HEK293 (cell line): Measurements from ENCODE around the gene FCN3.

Source experiments
- CTCF ChIA-PET: fragments of 350-600 bp; formaldehyde crosslinking; extraction: SDS; loops from one replicate; lab custom pipeline; 2021; ENCODE audit warnings: antibody characterized with exemption; lab: Yijun Ruan, JAX
- POLR2A ChIA-PET: fragments of 300-600 bp; formaldehyde crosslinking; extraction: SDS; loops from one replicate; lab custom pipeline; 2020; ENCODE audit warnings: antibody characterized with exemption, inconsistent platforms; lab: Yijun Ruan, JAX
- H3K27ac ChIP-seq: fragments of 200-500 bp; sonication (Bioruptor generic); 2 replicates; pipeline ENCODE4 v1.5.1; 2014; ENCODE audit warnings: low read depth, low read length, control low read depth, inconsistent platforms; ENCODE audit errors: extremely low read depth
- H3K36me3 ChIP-seq, 2 experiments: fragments of 200-500 bp in 1 of 2; sonication (Bioruptor generic) in 1 of 2; 1 replicate in 1 of 2; 2 replicates in 1 of 2; pipeline ENCODE4 v1.5.1; 2014 to 2017; ENCODE audit warnings: inconsistent platforms in 2 of 2, low read length in 2 of 2; ENCODE audit not compliant: control insufficient read depth in 2 of 2, insufficient read depth in 1 of 2
- H3K4me1 ChIP-seq: fragments of 200-500 bp; sonication (Bioruptor generic); 2 replicates; pipeline ENCODE4 v1.5.1; 2014; ENCODE audit warnings: mild to moderate bottlenecking, low read length, inconsistent platforms; ENCODE audit not compliant: control insufficient read depth, insufficient read depth
- H3K4me3 ChIP-seq: 2 replicates; pipeline ENCODE4 v1.5.1; 2011; ENCODE audit warnings: low read depth, mild to moderate bottlenecking, control low read depth, low read length, moderate library complexity
- H3K9me3 ChIP-seq: fragments of 200-500 bp; sonication (Bioruptor generic); 2 replicates; pipeline ENCODE4 v1.5.1; 2014; ENCODE audit warnings: low read depth, low read length, inconsistent platforms; ENCODE audit not compliant: control insufficient read depth, insufficient read depth
- FEZF1 ChIP-seq: fragments of 450-650 bp; formaldehyde crosslinking; IDR thresholded peaks from 2 replicates; pipeline ENCODE4 v1.5.1; 2016; ENCODE audit warnings: missing biosample characterization, missing genetic modification characterization
- KLF1 ChIP-seq: fragments of 450-650 bp; formaldehyde crosslinking; IDR thresholded peaks from 2 replicates; pipeline ENCODE4 v1.5.1; 2016; ENCODE audit warnings: missing biosample characterization, missing genetic modification characterization
- MEIS1 ChIP-seq: sonication (generic); formaldehyde crosslinking; IDR thresholded peaks from 2 replicates; pipeline ENCODE4 v1.8.1; 2022; ENCODE audit warnings: missing genetic modification reagents, mild to moderate bottlenecking, borderline replicate concordance
- MYNN ChIP-seq: fragments of 450-650 bp; formaldehyde crosslinking; IDR thresholded peaks from 2 replicates; pipeline ENCODE4 v1.5.1; 2016; ENCODE audit warnings: missing biosample characterization, missing genetic modification characterization, borderline replicate concordance
- REPIN1 ChIP-seq: fragments of 450-650 bp; formaldehyde crosslinking; IDR thresholded peaks from 2 replicates; pipeline ENCODE4 v1.5.1; 2017; ENCODE audit warnings: missing biosample characterization, missing genetic modification characterization, low read depth
- SCRT1 ChIP-seq: fragments of 450-650 bp; formaldehyde crosslinking; IDR thresholded peaks from 2 replicates; pipeline ENCODE4 v1.5.1; 2016; ENCODE audit warnings: missing biosample characterization, missing genetic modification characterization, borderline replicate concordance
- SCRT2 ChIP-seq: fragments of 450-650 bp; formaldehyde crosslinking; IDR thresholded peaks from 2 replicates; pipeline ENCODE4 v1.5.1; 2016; ENCODE audit warnings: missing biosample characterization, missing genetic modification characterization
- ZNF114 ChIP-seq: fragments of 450-650 bp; formaldehyde crosslinking; IDR thresholded peaks from 2 replicates; pipeline ENCODE4 v1.5.0; 2017; ENCODE audit warnings: missing biosample characterization, missing genetic modification characterization
- ZNF157 ChIP-seq: fragments of 450-650 bp; formaldehyde crosslinking; IDR thresholded peaks from 2 replicates; pipeline ENCODE4 v1.5.1; 2016; ENCODE audit warnings: missing biosample characterization, missing genetic modification characterization
- ZNF202 ChIP-seq: fragments of 450-650 bp; formaldehyde crosslinking; IDR thresholded peaks from 2 replicates; pipeline ENCODE4 v1.5.1; 2016; ENCODE audit warnings: missing biosample characterization, missing genetic modification characterization, borderline replicate concordance
- ZNF214 ChIP-seq: fragments of 450-650 bp; formaldehyde crosslinking; IDR thresholded peaks from 2 replicates; pipeline ENCODE4 v1.5.1; 2017; ENCODE audit warnings: missing biosample characterization, mild to moderate bottlenecking, missing genetic modification characterization, borderline replicate concordance
- ZNF248 ChIP-seq: fragments of 450-650 bp; formaldehyde crosslinking; IDR thresholded peaks from 2 replicates; pipeline ENCODE4 v1.5.1; 2017; ENCODE audit warnings: missing biosample characterization, missing genetic modification characterization
- ZNF433 ChIP-seq: fragments of 450-650 bp; formaldehyde crosslinking; IDR thresholded peaks from 2 replicates; pipeline ENCODE4 v1.5.1; 2016; ENCODE audit warnings: missing biosample characterization, missing genetic modification characterization, low read depth
- ZNF514 ChIP-seq: fragments of 450-650 bp; formaldehyde crosslinking; IDR thresholded peaks from 2 replicates; pipeline ENCODE4 v1.5.1; 2016; ENCODE audit warnings: missing biosample characterization, missing genetic modification characterization
- ZNF560 ChIP-seq: fragments of 450-650 bp; formaldehyde crosslinking; IDR thresholded peaks from 2 replicates; pipeline ENCODE4 v1.5.1; 2017; ENCODE audit warnings: missing biosample characterization, missing genetic modification characterization, borderline replicate concordance
- ZNF664 ChIP-seq: fragments of 450-650 bp; formaldehyde crosslinking; IDR thresholded peaks from 2 replicates; pipeline ENCODE4 v1.5.1; 2016; ENCODE audit warnings: missing biosample characterization, missing genetic modification characterization
- TF ChIP-seq, protein P1 (sequence below): fragments of 450-650 bp; formaldehyde crosslinking; IDR thresholded peaks from 2 replicates; pipeline ENCODE4 v1.5.1; 2016; ENCODE audit warnings: missing biosample characterization, missing genetic modification characterization
- TF ChIP-seq, protein P2 (sequence below): fragments of 450-650 bp; formaldehyde crosslinking; IDR thresholded peaks from 2 replicates; pipeline ENCODE4 v1.5.1; 2016; ENCODE audit warnings: missing biosample characterization, missing genetic modification characterization, low read depth
- TF ChIP-seq, protein P3 (sequence below): fragments of 450-650 bp; formaldehyde crosslinking; IDR thresholded peaks from 2 replicates; pipeline ENCODE4 v1.5.1; 2017; ENCODE audit warnings: missing biosample characterization, missing genetic modification characterization
- TF ChIP-seq, protein P4 (sequence below): fragments of 450-650 bp; formaldehyde crosslinking; IDR thresholded peaks from 2 replicates; pipeline ENCODE4 v1.5.1; 2017; ENCODE audit warnings: missing biosample characterization, missing genetic modification characterization

The FCN3 gene

DNA sequence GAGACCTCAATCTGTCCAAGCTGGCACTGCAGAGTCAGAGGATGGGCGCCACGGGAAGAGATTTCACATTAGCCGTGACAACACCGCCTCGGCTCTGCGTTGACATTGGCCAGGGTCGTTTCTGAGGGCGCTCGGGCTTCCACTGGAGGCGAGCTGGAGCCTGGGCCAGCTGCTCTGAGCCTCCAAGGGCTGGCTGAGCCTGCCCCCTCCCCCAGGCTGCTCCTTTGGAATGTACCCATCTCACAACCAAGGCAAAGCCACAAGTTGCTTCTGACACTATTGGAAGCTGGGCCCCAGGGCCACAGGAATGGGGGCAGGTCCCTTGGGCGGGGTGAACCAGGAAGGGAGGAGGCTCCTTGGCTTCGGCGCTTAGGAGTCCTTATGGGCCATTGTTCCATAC, 30.4 kb upstream of the FCN3 start:
- H3K9me3 ChIP-seq, result no peaks in the 10 kb centered on the region
- ChIA-PET POLR2A (no interaction called here), CTCF (interaction anchor here (0.6 to 1.9 kb wide), 4 partner anchors 10 to 196 kb away, joined by 3 to 5 read pairs (median 3); no protein-coding TSS in a partner anchor)
- no peak for TF ChIP-seq ZNF560
- no peak for TF ChIP-seq ZNF433 (tag by site-specific recombination)
- TF ChIP-seq ZNF214 (tag by site-specific recombination), result no peak
- no peak for TF ChIP-seq KLF1
- TF ChIP-seq, protein P1, sequence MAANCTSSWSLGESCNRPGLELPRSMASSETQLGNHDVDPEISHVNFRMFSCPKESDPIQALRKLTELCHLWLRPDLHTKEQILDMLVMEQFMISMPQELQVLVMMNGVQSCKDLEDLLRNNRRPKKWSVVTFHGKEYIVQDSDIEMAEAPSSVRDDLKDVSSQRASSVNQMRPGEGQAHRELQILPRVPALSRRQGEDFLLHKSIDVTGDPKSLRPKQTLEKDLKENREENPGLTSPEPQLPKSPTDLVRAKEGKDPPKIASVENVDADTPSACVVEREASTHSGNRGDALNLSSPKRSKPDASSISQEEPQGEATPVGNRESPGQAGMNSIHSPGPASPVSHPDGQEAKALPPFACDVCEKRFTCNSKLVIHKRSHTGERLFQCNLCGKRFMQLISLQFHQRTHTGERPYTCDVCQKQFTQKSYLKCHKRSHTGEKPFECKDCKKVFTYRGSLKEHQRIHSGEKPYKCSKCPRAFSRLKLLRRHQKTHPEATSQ (tag by site-specific recombination), result no peak
- no peak for TF ChIP-seq MYNN (tag by site-specific recombination)
- no peak for TF ChIP-seq ZNF664 (tag by site-specific recombination)
- TF ChIP-seq FEZF1 (tag by site-specific recombination), result no peak
- TF ChIP-seq ZNF202 (tag by site-specific recombination), result no peak
- TF ChIP-seq ZNF248 (tag by site-specific recombination), result no peak
- TF ChIP-seq, protein P2, sequence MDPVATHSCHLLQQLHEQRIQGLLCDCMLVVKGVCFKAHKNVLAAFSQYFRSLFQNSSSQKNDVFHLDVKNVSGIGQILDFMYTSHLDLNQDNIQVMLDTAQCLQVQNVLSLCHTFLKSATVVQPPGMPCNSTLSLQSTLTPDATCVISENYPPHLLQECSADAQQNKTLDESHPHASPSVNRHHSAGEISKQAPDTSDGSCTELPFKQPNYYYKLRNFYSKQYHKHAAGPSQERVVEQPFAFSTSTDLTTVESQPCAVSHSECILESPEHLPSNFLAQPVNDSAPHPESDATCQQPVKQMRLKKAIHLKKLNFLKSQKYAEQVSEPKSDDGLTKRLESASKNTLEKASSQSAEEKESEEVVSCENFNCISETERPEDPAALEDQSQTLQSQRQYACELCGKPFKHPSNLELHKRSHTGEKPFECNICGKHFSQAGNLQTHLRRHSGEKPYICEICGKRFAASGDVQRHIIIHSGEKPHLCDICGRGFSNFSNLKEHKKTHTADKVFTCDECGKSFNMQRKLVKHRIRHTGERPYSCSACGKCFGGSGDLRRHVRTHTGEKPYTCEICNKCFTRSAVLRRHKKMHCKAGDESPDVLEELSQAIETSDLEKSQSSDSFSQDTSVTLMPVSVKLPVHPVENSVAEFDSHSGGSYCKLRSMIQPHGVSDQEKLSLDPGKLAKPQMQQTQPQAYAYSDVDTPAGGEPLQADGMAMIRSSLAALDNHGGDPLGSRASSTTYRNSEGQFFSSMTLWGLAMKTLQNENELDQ (tag by site-specific recombination), result no peak
- no peak for TF ChIP-seq ZNF157 (tag by site-specific recombination)
- peaks cover 0 to 44% of the 10 kb centered on the region in 2 experiments; a peak in 2 of 3 replicates for H3K36me3 ChIP-seq
- H3K4me3 ChIP-seq, result no peak overlapping the region
- no peaks in the 10 kb centered on the region for H3K4me1 ChIP-seq
- H3K27ac ChIP-seq, result no peak overlapping the region

DNA sequence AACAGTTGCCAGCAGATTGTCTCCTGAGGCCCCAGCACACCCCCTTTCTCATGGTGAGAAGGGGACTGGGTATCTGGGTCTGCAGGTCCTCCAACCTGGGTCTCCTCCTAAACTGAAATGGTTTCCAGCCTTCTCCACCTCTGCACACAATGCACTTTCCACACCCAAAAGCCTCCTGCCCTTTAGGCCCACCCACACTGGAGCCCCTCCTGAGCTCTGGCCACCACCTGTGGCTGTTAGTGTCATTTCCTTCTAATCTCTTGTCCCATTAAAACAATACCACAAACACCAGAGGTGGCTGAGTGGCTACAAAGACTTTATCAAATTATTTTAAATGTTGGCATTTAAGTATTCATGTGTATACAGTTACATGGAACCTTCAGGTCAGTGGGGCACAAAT, 29.3 kb upstream of the FCN3 start:
- TF ChIP-seq MEIS1 (CRISPR knock-in tag), result no peak
- peak; percentile 67 for TF ChIP-seq SCRT2 (tag by site-specific recombination)
- TF ChIP-seq ZNF514 (tag by site-specific recombination), result no peak
- TF ChIP-seq ZNF214 (tag by site-specific recombination), result no peak
- no peak for TF ChIP-seq ZNF114 (tag by site-specific recombination)
- TF ChIP-seq REPIN1, result no peak
- TF ChIP-seq, protein P3, sequence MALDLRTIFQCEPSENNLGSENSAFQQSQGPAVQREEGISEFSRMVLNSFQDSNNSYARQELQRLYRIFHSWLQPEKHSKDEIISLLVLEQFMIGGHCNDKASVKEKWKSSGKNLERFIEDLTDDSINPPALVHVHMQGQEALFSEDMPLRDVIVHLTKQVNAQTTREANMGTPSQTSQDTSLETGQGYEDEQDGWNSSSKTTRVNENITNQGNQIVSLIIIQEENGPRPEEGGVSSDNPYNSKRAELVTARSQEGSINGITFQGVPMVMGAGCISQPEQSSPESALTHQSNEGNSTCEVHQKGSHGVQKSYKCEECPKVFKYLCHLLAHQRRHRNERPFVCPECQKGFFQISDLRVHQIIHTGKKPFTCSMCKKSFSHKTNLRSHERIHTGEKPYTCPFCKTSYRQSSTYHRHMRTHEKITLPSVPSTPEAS (tag by site-specific recombination), result no peak
- TF ChIP-seq, protein P4, sequence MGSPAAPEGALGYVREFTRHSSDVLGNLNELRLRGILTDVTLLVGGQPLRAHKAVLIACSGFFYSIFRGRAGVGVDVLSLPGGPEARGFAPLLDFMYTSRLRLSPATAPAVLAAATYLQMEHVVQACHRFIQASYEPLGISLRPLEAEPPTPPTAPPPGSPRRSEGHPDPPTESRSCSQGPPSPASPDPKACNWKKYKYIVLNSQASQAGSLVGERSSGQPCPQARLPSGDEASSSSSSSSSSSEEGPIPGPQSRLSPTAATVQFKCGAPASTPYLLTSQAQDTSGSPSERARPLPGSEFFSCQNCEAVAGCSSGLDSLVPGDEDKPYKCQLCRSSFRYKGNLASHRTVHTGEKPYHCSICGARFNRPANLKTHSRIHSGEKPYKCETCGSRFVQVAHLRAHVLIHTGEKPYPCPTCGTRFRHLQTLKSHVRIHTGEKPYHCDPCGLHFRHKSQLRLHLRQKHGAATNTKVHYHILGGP (tag by site-specific recombination), result no peak
- peak; percentile 44; the same call in 1 of the 2 replicates for TF ChIP-seq SCRT1 (tag by site-specific recombination)
- POLR2A ChIA-PET, result interaction anchor here (0.6 kb wide), 1 partner anchor 38 kb away, joined by 8 read pairs; no protein-coding TSS in a partner anchor
- Histone ChIP-seq H3K27ac (no peak overlapping the region), H3K4me1 (no peaks in the 10 kb centered on the region), H3K36me3 (peaks cover 0 to 36% of the 10 kb centered on the region in 2 experiments; a peak in 2 of 3 replicates), H3K4me3 (no peak overlapping the region), H3K9me3 (no peaks in the 10 kb centered on the region)
- CTCF ChIA-PET, result interaction anchor here (0.7 to 1.5 kb wide), 3 partner anchors 9 to 204 kb away, joined by 3 to 4 read pairs (median 3); no protein-coding TSS in a partner anchor
